Measurements from ENCODE around the gene TIGD3. TPM values are rescaled to one million over a fixed set of nuclear protein-coding genes. Genes with fewer than 3 reads are reported as not detected.

Gene TIGD3
- total RNA-seq, 1 donor from 2014 or later = not detected

- no peaks in the 10 kb centered on the region for H3K36me3 ChIP-seq
- no peaks in the 10 kb centered on the region for H3K27me3 ChIP-seq
These were observed 24.5 kb downstream of the TIGD3 start for GRCh38 chr11:65378928-65379638.

GRCh38 chr11:65379698-65380459 is 25.3 kb downstream of the TIGD3 start:
- intact Hi-C loops (cut with DNase I) = loop anchor here (5.0 kb wide), 1 partner anchor 192 kb away; the partner anchor contains the start of genes FAM89B and ZNRD2

More at GRCh38 chr11:65378928-65379638, 24.5 kb downstream of the TIGD3 start:
- Histone ChIP-seq H3K9me3 (no peaks in the 10 kb centered on the region), H3K4me1 (peaks cover 6 to 17% of the 10 kb centered on the region in 2 donors), H3K4me3 (no peak overlapping the region), H3K27ac (no peak overlapping the region)
- intact Hi-C loops (cut with DNase I) = no loop called here
- no peak for DNase-seq (ENCODE audit: low spot score in 2 of 2)
- no peak for TF ChIP-seq CTCF (IDR thresholded peaks at IDR 0.05)

GRCh38 chr11:65380460-65381119 is 26.0 kb downstream of the TIGD3 start:
- TF ChIP-seq CTCF (IDR thresholded peaks at IDR 0.05) = no peak
- intact Hi-C loops (cut with DNase I) = loop anchor here (5.0 kb wide), 1 partner anchor 192 kb away; the partner anchor contains the start of genes FAM89B and ZNRD2
- peaks cover 6 to 28% of the 10 kb centered on the region in 2 donors for H3K4me1 ChIP-seq
- no peak for DNase-seq (ENCODE audit: low spot score in 2 of 2)
- H3K4me3 ChIP-seq = no peak overlapping the region
- no peaks in the 10 kb centered on the region for H3K27me3 ChIP-seq
- H3K27ac ChIP-seq = peak overlapping the region; percentile 95 to 97
- no peaks in the 10 kb centered on the region for H3K9me3 ChIP-seq
- no peaks in the 10 kb centered on the region for H3K36me3 ChIP-seq

More at GRCh38 chr11:65379698-65380459, 25.3 kb downstream of the TIGD3 start:
- Histone ChIP-seq H3K36me3 (no peaks in the 10 kb centered on the region), H3K27me3 (no peaks in the 10 kb centered on the region), H3K4me3 (no peak overlapping the region), H3K9me3 (no peaks in the 10 kb centered on the region), H3K27ac (no peak overlapping the region), H3K4me1 (peaks cover 6 to 22% of the 10 kb centered on the region in 2 donors)
- DNase-seq (ENCODE audit: low spot score in 2 of 2) = no peak
- TF ChIP-seq CTCF (IDR thresholded peaks at IDR 0.05) = no peak

GRCh38 chr11:65381716-65382032 is 27.1 kb downstream of the TIGD3 start:
- H3K4me3 ChIP-seq = peak overlapping the region; percentile 31 to 63
- DNase-seq (ENCODE audit: low spot score in 2 of 2) = peak in 1 of 2 donors; percentile 78
- no peaks in the 10 kb centered on the region for H3K36me3 ChIP-seq
- intact Hi-C loops (cut with DNase I) = loop anchor here (1.0 to 5.0 kb wide), 3 partner anchors 35 to 191 kb away; partner anchors contain the start of genes FAM89B and ZNRD2
- peaks cover 10 to 33% of the 10 kb centered on the region in 2 donors for H3K4me1 ChIP-seq
- H3K27me3 ChIP-seq = no peaks in the 10 kb centered on the region
- TF ChIP-seq CTCF (IDR thresholded peaks at IDR 0.05) = no peak
- no peaks in the 10 kb centered on the region for H3K9me3 ChIP-seq
- H3K27ac ChIP-seq = peak overlapping the region; percentile 95 to 97

- Histone ChIP-seq H3K9me3 (no peaks in the 10 kb centered on the region), H3K36me3 (no peaks in the 10 kb centered on the region), H3K27me3 (no peaks in the 10 kb centered on the region), H3K4me1 (peaks cover 10 to 34% of the 10 kb centered on the region in 2 donors), H3K4me3 (peak within 1 kb of the TSS; percentile 31 to 63), H3K27ac (peak within 1 kb of the TSS; percentile 95 to 97)
- intact Hi-C loops (cut with DNase I) = loop anchor here (1.0 to 5.0 kb wide), 3 partner anchors 34 to 190 kb away; partner anchors contain the start of genes FAM89B and ZNRD2
- TF ChIP-seq CTCF (IDR thresholded peaks at IDR 0.05) = peak; percentile 80 to 98 (median 88)
- DNase-seq (ENCODE audit: low spot score in 2 of 2) = peak; percentile 91 to 98
These were observed 27.7 kb downstream of the TIGD3 start, which contains the start of gene SLC25A45 for GRCh38 chr11:65382033-65382803. SLC25A45 (minus strand) TSS chr11:65382646; CDS start chr11:65381951, 695 bp downstream.

All from ascending aorta (tissue), 2 donors.